BLaER1 (cell line): ENCODE data around the gene VEGFB.

Source experiments
- H3K27ac ChIP-seq: shearing (Covaris generic); formaldehyde crosslinking; 2 replicates; pipeline ENCODE4 v1.8.1; 2022
- H3K27me3 ChIP-seq: shearing (Covaris generic); formaldehyde crosslinking; 2 replicates; pipeline ENCODE4 v1.8.1; 2022
- H3K36me3 ChIP-seq: shearing (Covaris generic); formaldehyde crosslinking; 2 replicates; pipeline ENCODE4 v1.8.1; 2022
- H3K4me1 ChIP-seq: shearing (Covaris generic); formaldehyde crosslinking; 2 replicates; pipeline ENCODE4 v1.8.1; 2022
- H3K4me2 ChIP-seq: shearing (Covaris generic); formaldehyde crosslinking; 2 replicates; pipeline ENCODE4 v1.8.1; 2022
- H3K4me3 ChIP-seq: shearing (Covaris generic); formaldehyde crosslinking; 2 replicates; pipeline ENCODE4 v1.8.1; 2022
- H3K9ac ChIP-seq: shearing (Covaris generic); formaldehyde crosslinking; 2 replicates; pipeline ENCODE4 v1.8.1; 2022
- H3K9me3 ChIP-seq: shearing (Covaris generic); formaldehyde crosslinking; 2 replicates; pipeline ENCODE4 v1.8.1; 2022
- H4K20me1 ChIP-seq: shearing (Covaris generic); formaldehyde crosslinking; 2 replicates; pipeline ENCODE4 v1.8.1; 2022
- Cebpa-rat ChIP-seq: shearing (Covaris generic); IDR thresholded peaks from 2 replicates; pipeline ENCODE4 v1.8.1; 2022

The VEGFB gene

DNA sequence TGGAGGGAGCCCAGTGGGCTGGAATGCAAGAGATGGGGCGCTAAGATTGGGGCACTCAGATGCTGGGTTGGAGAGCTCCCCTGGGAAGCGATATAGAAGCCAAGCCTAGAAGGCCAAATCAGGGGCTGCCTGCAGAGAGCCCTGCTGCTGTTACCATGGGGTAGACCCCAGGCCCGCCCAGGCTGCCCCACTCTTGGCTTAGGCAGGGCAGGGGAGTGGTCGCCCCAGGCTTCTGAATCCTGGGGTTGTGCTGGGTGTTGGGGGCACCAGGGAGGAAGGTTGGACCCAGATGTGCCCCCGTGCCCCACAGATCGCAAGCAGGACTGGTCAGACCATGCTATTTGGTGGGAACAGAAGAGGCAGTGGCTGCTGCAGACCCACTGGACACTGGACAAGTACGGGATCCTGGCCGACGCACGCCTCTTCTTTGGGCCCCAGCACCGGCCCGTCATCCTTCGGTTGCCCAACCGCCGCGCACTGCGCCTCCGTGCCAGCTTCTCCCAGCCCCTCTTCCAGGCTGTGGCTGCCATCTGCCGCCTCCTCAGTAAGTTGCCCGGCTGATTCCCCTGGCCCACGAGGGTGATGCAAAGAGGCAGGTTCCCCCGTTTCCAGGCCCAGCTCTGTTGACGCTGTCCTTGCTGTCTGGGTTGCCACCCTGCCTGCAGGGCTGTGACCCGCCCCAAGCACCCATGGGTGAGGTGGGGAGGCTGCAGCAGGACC is 23.9 kb upstream of the VEGFB start:
- Histone ChIP-seq H3K9ac (peak overlapping the region; percentile 18; the same call in 1 of the 2 replicates), H3K4me3 (no peak overlapping the region), H3K27ac (peak overlapping the region; percentile 26; the same call in 1 of the 2 replicates), H3K36me3 (peaks cover 65% of the 10 kb centered on the region), H4K20me1 (peaks cover 49% of the 10 kb centered on the region), H3K27me3 (no peaks in the 10 kb centered on the region), H3K9me3 (no peaks in the 10 kb centered on the region), H3K4me1 (peaks cover 79% of the 10 kb centered on the region), H3K4me2 (peak overlapping the region; percentile 97)
- TF ChIP-seq Cebpa-rat = no peak

DNA sequence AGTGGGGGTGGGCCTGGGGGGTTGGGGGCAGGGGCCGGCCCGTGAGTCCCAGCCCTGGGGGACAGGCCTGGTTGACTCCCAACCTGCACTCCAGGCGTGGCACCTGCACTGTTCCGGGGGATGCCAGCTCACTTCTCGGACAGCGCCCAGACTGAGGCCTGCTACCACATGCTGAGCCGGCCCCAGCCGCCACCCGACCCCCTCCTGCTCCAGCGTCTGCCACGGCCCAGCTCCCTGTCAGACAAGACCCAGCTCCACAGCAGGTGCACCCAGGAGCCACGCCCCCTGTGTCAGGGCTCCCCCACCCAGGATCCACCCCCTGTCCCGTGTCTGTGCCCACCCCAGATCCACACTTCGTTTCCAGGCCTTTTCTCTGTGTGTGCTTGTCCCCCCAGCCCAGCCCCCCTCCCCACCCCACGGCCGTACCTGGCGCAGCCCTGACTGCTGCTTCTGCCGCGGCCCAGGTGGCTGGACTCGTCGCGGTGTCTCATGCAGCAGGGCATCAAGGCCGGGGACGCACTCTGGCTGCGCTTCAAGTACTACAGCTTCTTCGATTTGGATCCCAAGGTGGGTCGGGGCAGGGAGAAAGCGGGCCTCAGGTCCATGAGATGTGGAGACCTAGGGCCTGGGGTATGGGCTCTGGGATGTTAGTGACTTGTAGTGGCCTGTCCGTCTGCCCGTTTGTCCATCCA is 23.1 kb upstream of the VEGFB start:
- no peak for TF ChIP-seq Cebpa-rat
- 0 out of 2 replicates have a peak overlapping the region, but pooled peaks have one; percentile 16 for H3K27ac ChIP-seq
- H3K9me3 ChIP-seq = no peaks in the 10 kb centered on the region
- peaks cover 49% of the 10 kb centered on the region for H4K20me1 ChIP-seq
- peaks cover 65% of the 10 kb centered on the region for H3K36me3 ChIP-seq
- 0 out of 2 replicates have a peak overlapping the region, but pooled peaks have one; percentile 74 for H3K4me2 ChIP-seq
- H3K9ac ChIP-seq = no peak overlapping the region
- H3K4me3 ChIP-seq = no peak overlapping the region
- H3K4me1 ChIP-seq = peaks cover 79% of the 10 kb centered on the region
- H3K27me3 ChIP-seq = no peaks in the 10 kb centered on the region

DNA sequence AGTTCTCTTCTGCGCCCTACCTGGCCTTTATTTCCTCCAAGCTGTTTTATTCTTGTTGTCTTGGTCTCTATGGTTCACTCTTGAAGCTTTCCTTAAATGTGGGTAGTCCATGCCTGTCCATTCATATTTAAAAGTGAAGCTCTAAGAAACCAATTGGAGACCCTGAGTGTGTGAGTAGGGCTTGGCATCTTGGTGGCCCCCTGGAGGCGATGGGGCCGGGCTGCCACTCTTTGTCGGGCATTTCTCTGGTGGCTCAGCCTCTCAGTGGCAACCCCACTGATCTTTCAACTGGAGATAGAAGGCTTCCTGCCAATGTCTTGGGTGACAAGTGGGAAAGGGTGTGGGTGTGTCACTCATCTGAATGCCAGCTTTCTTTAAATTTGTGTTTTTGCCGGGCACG is 17.5 kb upstream of the VEGFB start:
- Histone ChIP-seq H3K4me1 (peaks cover 75% of the 10 kb centered on the region), H3K4me2 (peak overlapping the region; percentile 52), H3K27me3 (no peaks in the 10 kb centered on the region), H4K20me1 (peaks cover 57% of the 10 kb centered on the region), H3K36me3 (peaks cover 81% of the 10 kb centered on the region), H3K9ac (no peak overlapping the region), H3K4me3 (no peak overlapping the region), H3K9me3 (no peaks in the 10 kb centered on the region), H3K27ac (no peak overlapping the region)
- TF ChIP-seq Cebpa-rat = no peak

DNA sequence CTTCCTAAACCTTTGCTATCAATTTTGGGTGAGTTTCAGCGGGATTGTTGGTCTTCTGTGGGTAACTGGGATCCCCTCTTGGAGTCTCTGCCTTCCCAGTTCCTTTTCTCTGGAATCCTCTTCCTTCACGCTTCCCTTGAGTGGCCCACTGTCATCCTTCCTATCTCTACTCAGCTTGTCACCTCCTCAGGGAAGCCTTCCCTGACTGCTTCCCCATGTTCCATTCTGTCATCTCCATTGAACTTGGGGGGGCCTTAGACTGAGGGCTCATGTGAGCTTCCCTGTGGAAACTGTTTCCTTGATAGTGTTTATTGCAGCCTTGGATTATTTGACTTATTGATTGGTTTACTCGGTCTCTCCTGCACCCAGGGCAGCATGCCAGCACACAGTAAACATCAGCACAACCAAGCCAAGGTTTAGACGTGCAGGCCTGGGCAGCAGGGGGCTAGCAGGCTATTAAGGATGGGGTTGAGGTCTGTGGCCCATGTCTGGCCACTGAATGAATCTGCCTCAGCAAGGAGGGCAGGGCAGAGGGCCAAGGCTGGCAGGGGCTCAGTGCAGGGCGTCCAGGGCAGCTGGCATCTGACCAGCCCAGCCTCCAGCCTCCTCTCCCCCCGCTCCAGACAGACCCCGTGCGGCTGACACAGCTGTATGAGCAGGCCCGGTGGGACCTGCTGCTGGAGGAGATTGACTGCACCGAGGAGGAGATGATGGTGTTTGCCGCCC is 15.6 kb upstream of the VEGFB start:
- Histone ChIP-seq H3K27ac (peak overlapping the region; percentile 35; the same call in 1 of the 2 replicates), H3K4me2 (no peak overlapping the region), H4K20me1 (peaks cover 55% of the 10 kb centered on the region), H3K27me3 (no peaks in the 10 kb centered on the region), H3K9ac (peak overlapping the region; percentile 29; the same call in 1 of the 2 replicates), H3K4me1 (peaks cover 71% of the 10 kb centered on the region), H3K9me3 (no peaks in the 10 kb centered on the region), H3K36me3 (peaks cover 83% of the 10 kb centered on the region), H3K4me3 (no peak overlapping the region)
- no peak for TF ChIP-seq Cebpa-rat

DNA sequence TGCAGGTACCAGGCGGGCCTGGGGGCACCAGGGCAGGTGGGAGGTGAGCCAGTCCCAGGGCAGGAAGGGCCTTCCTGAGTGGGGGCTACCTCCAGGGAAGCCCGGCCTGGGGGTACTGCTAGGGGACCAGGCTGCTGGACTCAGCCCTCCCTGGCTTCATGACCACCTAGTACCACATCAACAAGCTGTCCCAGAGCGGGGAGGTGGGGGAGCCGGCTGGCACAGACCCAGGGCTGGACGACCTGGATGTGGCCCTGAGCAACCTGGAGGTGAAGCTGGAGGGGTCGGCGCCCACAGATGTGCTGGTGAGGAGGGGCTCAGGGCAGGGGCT is 15.1 kb upstream of the VEGFB start:
- Histone ChIP-seq H3K27ac (peak overlapping the region; percentile 35; the same call in 1 of the 2 replicates), H3K4me2 (no peak overlapping the region), H4K20me1 (peaks cover 60% of the 10 kb centered on the region), H3K9ac (peak overlapping the region; percentile 29; the same call in 1 of the 2 replicates), H3K4me1 (peaks cover 71% of the 10 kb centered on the region), H3K9me3 (no peaks in the 10 kb centered on the region), H3K27me3 (no peaks in the 10 kb centered on the region), H3K36me3 (peaks cover 84% of the 10 kb centered on the region), H3K4me3 (no peak overlapping the region)
- TF ChIP-seq Cebpa-rat = no peak

DNA sequence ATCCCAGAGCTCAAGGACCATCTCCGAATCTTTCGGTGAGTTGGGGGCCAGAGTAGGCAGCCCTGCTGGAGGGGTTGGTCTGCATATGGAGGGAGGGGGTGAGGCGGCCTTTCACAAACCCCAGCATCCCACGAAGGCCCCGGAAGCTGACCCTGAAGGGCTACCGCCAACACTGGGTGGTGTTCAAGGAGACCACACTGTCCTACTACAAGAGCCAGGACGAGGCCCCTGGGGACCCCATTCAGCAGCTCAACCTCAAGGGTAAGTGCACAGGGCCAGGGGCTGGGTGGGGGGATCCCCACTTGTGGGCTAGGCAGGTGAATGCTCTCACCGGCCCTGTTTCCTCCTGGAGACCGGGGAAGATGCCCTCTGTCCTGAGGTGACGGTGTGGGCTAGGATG is 14.6 kb upstream of the VEGFB start:
- peak overlapping the region; percentile 18; the same call in 1 of the 2 replicates for H3K27ac ChIP-seq
- no peaks in the 10 kb centered on the region for H3K9me3 ChIP-seq
- no peak for TF ChIP-seq Cebpa-rat
- H3K4me3 ChIP-seq = no peak overlapping the region
- H4K20me1 ChIP-seq = peaks cover 65% of the 10 kb centered on the region
- H3K9ac ChIP-seq = no peak overlapping the region
- H3K36me3 ChIP-seq = peaks cover 85% of the 10 kb centered on the region
- no peak overlapping the region for H3K4me2 ChIP-seq
- peaks cover 71% of the 10 kb centered on the region for H3K4me1 ChIP-seq
- H3K27me3 ChIP-seq = no peaks in the 10 kb centered on the region

DNA sequence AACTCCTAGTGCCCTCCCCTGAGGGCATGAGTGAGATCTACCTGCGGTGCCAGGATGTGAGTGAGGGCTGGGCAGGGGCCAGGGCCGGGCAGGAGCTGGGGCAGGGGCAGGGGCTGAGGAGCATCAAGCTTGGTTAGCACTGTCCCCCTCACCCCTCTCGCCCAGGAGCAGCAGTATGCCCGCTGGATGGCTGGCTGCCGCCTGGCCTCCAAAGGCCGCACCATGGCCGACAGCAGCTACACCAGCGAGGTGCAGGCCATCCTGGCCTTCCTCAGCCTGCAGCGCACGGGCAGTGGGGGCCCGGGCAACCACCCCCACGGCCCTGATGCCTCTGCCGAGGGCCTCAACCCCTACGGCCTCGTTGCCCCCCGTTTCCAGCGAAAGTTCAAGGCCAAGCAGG is 14.1 kb upstream of the VEGFB start:
- H4K20me1 ChIP-seq = peaks cover 70% of the 10 kb centered on the region
- TF ChIP-seq Cebpa-rat = no peak
- H3K27me3 ChIP-seq = no peaks in the 10 kb centered on the region
- no peak overlapping the region for H3K4me3 ChIP-seq
- no peak overlapping the region for H3K9ac ChIP-seq
- H3K36me3 ChIP-seq = peaks cover 84% of the 10 kb centered on the region
- no peak overlapping the region for H3K27ac ChIP-seq
- H3K9me3 ChIP-seq = no peaks in the 10 kb centered on the region
- H3K4me1 ChIP-seq = peaks cover 71% of the 10 kb centered on the region
- H3K4me2 ChIP-seq = no peak overlapping the region

DNA sequence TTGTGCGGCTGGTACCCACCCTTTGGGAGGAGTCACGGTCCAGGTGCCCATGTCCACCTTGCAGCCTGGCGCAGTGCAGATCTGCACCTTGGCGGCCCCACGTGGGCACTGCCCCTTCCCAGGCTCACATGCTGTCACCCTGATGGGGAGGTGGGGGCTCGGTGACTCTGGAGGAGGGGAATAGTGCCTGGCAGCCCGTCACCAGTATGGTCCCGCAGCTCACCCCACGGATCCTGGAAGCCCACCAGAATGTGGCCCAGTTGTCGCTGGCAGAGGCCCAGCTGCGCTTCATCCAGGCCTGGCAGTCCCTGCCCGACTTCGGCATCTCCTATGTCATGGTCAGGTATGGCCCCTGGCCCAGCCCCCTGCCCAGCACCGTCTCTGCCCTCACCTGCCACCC is 13.6 kb upstream of the VEGFB start:
- TF ChIP-seq Cebpa-rat = no peak
- H3K9me3 ChIP-seq = no peaks in the 10 kb centered on the region
- no peak overlapping the region for H3K9ac ChIP-seq
- H3K27ac ChIP-seq = no peak overlapping the region
- H4K20me1 ChIP-seq = peaks cover 72% of the 10 kb centered on the region
- peaks cover 70% of the 10 kb centered on the region for H3K4me1 ChIP-seq
- H3K4me2 ChIP-seq = no peak overlapping the region
- no peaks in the 10 kb centered on the region for H3K27me3 ChIP-seq
- H3K36me3 ChIP-seq = peaks cover 84% of the 10 kb centered on the region
- no peak overlapping the region for H3K4me3 ChIP-seq

DNA sequence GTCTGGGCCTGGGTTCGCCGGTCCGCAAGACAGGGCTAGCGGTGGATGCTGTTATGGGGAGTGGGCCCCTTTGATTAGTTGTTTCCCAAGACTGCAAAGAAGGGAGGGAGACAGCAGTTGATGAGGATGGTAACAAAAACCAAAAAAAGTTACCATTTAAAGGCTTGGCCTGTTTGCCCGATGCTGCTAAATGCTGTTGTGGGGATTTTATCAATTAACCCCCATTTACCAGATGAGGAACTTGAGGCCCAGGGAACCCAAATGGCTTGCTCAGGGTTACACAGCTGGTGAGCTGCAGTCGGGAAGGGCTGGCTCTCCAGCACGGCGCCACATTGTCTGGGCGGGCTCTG is 11.8 kb upstream of the VEGFB start:
- no peak overlapping the region for H3K4me3 ChIP-seq
- no peaks in the 10 kb centered on the region for H3K27me3 ChIP-seq
- H3K9me3 ChIP-seq = no peaks in the 10 kb centered on the region
- peaks cover 74% of the 10 kb centered on the region for H3K36me3 ChIP-seq
- H4K20me1 ChIP-seq = peaks cover 63% of the 10 kb centered on the region
- no peak for TF ChIP-seq Cebpa-rat
- no peak overlapping the region for H3K27ac ChIP-seq
- H3K4me2 ChIP-seq = no peak overlapping the region
- H3K4me1 ChIP-seq = peaks cover 62% of the 10 kb centered on the region
- no peak overlapping the region for H3K9ac ChIP-seq
